ENCODE measurements around the gene C17orf100. TPM values are rescaled to one million over a fixed set of nuclear protein-coding genes. Genes with fewer than 3 reads are reported as not detected.

C17orf100 gene
- total RNA-seq: 5.3 TPM

GRCh38 chr17:6651354-6651918 lies at the start of gene C17orf100, which contains the start of gene MED31:
C17orf100 (plus strand) TSS chr17:6651762; CDS start chr17:6651914, 152 bp downstream.
MED31 (minus strand) TSS chr17:6651605; CDS start chr17:6651528, 77 bp downstream.

GRCh38 chr17:6640536-6641246 lies 10.9 kb upstream of the C17orf100 start, which contains the start of the genes KIAA0753 and TXNDC17:
KIAA0753 (minus strand) TSS chr17:6640711; CDS start chr17:6635103, 5,608 bp downstream.
TXNDC17 (plus strand) TSS chr17:6641060; CDS start chr17:6641083, 23 bp downstream.

Small RNA genes lying within 50 kb of the gene (small RNA-seq; reads per million reads assigned to genes)
- gene MIR4520-1 (ENCODE audit: low replicate concordance): not detected

Other genes starting within 250 kb of the C17orf100 start
- not detected for gene AIPL1, start 216.6 kb upstream of the C17orf100 start, total RNA-seq
- gene PIMREG, start 207.3 kb upstream of the C17orf100 start, total RNA-seq: 8.5 TPM
- gene PITPNM3, start 95.2 kb upstream of the C17orf100 start, total RNA-seq: 13.8 TPM
- 62.6 TPM for gene KIAA0753, start 11.1 kb upstream of the C17orf100 start, total RNA-seq
- 31.0 TPM for gene TXNDC17, start 10.7 kb upstream of the C17orf100 start, total RNA-seq
- 12.5 TPM for gene MED31, start 157 bp upstream of the C17orf100 start, total RNA-seq
- 0.63 TPM for gene SLC13A5, start 61.6 kb downstream of the C17orf100 start, total RNA-seq
- gene XAF1, start 104.3 kb downstream of the C17orf100 start, total RNA-seq: 3.8 TPM
- not detected for gene FBXO39, start 124.5 kb downstream of the C17orf100 start, total RNA-seq
- gene TEKT1, start 180.0 kb downstream of the C17orf100 start, total RNA-seq: 1.3 TPM